SK-N-MC (cell line): ENCODE data around the gene NPAS4.

Experiments
- DNase-seq: peaks from one replicate; pipeline ENCODE4 v3.0.0-alpha.2; 2011; ENCODE audit warnings: low read depth, low spot score
- H3K27ac ChIP-seq: fragments of 200-600 bp; sonication (generic); 2 replicates; pipeline ENCODE4 v1.5.1; 2016; ENCODE audit warnings: mixed run types
- H3K36me3 ChIP-seq: fragments of 200-600 bp; sonication (generic); 2 replicates; pipeline ENCODE4 v1.6.1; 2017; ENCODE audit warnings: antibody characterized with exemption, low read length, mixed read lengths; ENCODE audit not compliant: insufficient read depth
- H3K4me3 ChIP-seq: fragments of 200-600 bp; sonication (generic); 2 replicates; pipeline ENCODE4 v1.5.1; 2016
- H3K9ac ChIP-seq: fragments of 200-600 bp; sonication (generic); 2 replicates; pipeline ENCODE4 v1.8.0; 2017; ENCODE audit warnings: mixed run types, mixed read lengths; ENCODE audit not compliant: insufficient read length
- H3K9me3 ChIP-seq: fragments of 200-600 bp; sonication (generic); 2 replicates; pipeline ENCODE4 v1.6.1; 2017; ENCODE audit warnings: low read depth, mild to moderate bottlenecking, antibody characterized with exemption, low read length, moderate library complexity, mixed read lengths
- EZH2 ChIP-seq: fragments of 200-600 bp; sonication (generic); IDR thresholded peaks from one replicate; pipeline ENCODE4 v1.6.1; 2017; ENCODE audit warnings: antibody characterized with exemption
- FOXP2 ChIP-seq: optimal IDR thresholded peaks from 2 replicates; pipeline ENCODE3; 2011; ENCODE audit warnings: mild to moderate bottlenecking, moderate library complexity; ENCODE audit not compliant: insufficient read depth; ENCODE audit errors: extremely low read length, control extremely low read depth
- POLR2AphosphoS5 ChIP-seq: IDR thresholded peaks from 2 replicates; pipeline ENCODE4 v1.6.1; 2012; ENCODE audit warnings: mild to moderate bottlenecking, low read depth, low read length, borderline replicate concordance

The NPAS4 gene

DNA sequence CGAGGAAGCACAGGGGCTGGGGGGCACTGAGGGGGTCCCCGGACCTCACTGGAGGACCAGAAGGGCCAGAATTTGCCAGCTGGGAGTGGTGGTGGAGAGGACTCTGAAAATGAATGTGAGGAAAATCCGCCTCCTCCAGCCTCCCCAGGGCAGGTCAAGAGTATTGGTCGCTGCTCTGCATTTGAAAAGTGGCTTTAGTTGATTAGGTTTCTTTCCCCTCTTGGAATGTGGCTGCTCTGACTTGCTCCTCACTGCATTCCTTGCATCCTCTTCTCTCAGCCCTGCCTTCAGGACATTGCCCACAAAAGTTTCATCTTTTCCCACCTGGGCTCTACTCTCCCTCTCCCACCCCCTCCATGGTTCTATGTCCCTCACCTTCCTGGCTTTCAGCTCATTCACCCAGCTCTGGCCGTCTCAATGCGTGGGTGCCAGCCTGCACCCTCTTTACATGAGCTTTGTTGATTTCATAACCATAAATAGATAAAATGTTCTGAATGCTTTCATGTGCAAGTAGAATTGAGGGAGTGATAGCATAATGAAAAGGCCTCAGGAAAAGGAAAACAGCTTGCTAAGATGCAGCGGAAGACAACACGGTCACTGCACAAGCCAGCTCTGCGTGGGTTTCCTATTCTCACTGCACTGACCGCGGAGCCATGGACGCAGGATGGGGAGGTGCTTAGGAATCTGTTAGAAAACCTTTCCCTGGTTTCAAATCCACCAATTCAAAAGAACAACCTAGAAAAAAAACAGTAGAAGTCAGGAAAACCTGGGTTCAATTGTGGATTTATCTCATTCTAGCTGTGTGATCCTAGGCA, 6.5 kb upstream of the NPAS4 start:
- Histone ChIP-seq H3K27ac (no peak overlapping the region), H3K9ac (no peak overlapping the region)
- TF ChIP-seq FOXP2 (no peak), POLR2AphosphoS5 (no peak), EZH2 (no peak)

DNA sequence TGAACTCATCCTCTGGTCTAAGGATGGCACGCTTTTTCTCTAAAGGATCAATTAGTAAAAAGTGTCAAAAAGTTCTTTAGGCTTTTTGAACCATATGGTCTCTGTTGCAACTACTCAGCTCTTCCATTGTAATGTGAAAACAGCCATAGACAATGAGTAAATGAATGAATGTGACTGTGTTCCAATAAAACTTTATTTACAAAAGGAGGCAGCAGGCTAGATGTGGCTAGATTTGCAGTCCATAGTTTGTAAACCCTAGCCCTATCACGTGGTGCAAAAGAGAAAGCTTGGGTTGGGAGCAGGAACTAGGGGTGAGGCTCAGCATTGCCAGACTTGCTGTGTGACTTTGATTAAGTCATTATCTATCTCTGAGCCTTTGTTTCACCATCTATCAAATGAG, 5.4 kb upstream of the NPAS4 start:
- no peak overlapping the region for H3K9ac ChIP-seq
- no peaks in the 10 kb centered on the region for H3K9me3 ChIP-seq
- H3K27ac ChIP-seq = no peak overlapping the region
- H3K36me3 ChIP-seq = no peaks in the 10 kb centered on the region
- TF ChIP-seq POLR2AphosphoS5 (no peak), EZH2 (no peak), FOXP2 (no peak)
- DNase-seq = no peak
- no peak overlapping the region for H3K4me3 ChIP-seq

More for the DNA sequence above, 6.5 kb upstream of the NPAS4 start:
- Histone ChIP-seq H3K36me3 (no peaks in the 10 kb centered on the region), H3K4me3 (no peak overlapping the region), H3K9me3 (no peaks in the 10 kb centered on the region)
- DNase-seq = no peak

DNA sequence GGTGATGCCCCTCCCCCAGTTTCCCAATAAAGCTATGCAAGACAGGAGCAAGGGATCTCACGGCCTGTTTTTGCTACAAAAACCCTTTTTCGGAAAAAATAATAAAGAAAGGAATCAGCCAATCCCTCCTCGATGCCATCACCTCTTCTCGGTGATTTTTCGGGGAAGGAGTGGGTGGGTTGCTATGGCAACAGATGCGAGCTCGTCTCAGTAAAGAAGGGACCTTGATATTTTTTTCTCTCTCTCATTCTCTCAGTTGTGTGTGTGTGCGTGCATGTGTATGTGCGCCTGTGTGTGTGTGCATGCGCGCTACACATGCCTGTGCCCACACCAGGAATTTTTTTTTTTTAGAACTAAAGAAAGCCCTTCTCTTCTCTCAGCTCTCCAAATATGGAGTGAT, 3.8 kb upstream of the NPAS4 start:
- Histone ChIP-seq H3K9ac (no peak overlapping the region), H3K4me3 (no peak overlapping the region), H3K27ac (no peak overlapping the region), H3K36me3 (no peaks in the 10 kb centered on the region), H3K9me3 (no peaks in the 10 kb centered on the region)
- no peak for DNase-seq
- no peak for TF ChIP-seq EZH2
- TF ChIP-seq POLR2AphosphoS5 = no peak
- no peak for TF ChIP-seq FOXP2

DNA sequence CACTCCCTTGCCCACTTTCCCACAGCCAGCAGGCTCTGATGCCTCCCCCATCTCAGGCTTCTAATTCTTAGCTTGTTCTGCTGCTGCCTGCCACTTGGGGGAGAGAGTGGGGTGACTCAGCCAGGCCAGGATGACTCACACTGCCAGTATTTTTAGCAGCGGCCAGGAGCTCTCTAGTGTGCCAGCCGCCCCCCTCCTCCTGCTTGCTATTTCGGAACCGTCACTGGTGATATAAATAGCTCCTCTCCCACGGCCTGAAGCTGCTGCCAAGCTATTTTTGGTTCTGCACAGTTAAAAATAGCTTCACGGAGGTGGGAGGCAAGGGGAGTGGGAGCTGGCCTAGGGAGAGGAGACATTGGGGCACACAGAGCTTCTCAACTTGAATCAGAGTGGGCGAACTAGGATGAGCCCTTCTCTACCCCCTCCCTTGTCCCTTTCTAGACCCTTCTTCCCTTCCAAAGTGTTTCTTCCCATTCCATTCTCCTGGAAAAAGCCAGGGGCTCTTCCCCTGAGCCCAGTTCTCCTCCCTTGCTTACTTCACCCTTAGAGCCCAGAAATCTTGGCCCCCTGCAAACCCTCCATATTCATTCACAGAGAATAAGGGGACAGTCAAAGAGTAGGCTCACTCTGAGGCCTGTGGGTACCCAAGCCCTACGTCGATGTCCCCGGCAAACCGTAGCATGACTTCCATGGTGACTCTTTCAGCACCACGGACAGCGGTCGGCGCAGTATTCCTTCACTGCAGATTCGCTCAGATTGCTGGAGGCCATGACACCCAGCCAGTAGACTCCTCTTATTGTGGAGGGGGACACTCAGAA, 2.5 kb upstream of the NPAS4 start:
- Histone ChIP-seq H3K9me3 (no peaks in the 10 kb centered on the region), H3K4me3 (no peak overlapping the region), H3K36me3 (no peaks in the 10 kb centered on the region), H3K9ac (no peak overlapping the region), H3K27ac (no peak overlapping the region)
- TF ChIP-seq EZH2 = no peak
- no peak for TF ChIP-seq POLR2AphosphoS5
- DNase-seq = peak; percentile 24

DNA sequence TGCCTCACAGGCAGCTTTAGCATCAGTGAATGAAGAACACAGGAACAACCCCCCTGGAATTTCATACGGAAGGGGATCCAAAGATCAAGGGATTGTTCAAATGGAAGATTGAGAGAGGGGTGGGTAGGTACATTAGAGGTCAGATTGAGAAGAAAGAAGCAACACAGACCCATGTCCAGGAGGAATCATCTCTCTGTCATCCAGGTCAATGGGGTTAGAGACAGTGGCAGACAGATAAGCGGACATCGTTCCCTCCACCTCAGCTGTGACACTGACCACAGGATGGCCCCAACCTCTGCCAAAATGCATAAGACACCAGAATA, 1.9 kb upstream of the NPAS4 start:
- Histone ChIP-seq H3K4me3 (no peak overlapping the region), H3K9me3 (no peaks in the 10 kb centered on the region), H3K27ac (no peak overlapping the region), H3K36me3 (no peaks in the 10 kb centered on the region), H3K9ac (no peak overlapping the region)
- DNase-seq = no peak
- TF ChIP-seq POLR2AphosphoS5 = no peak
- TF ChIP-seq FOXP2 = no peak
- TF ChIP-seq EZH2 = no peak

DNA sequence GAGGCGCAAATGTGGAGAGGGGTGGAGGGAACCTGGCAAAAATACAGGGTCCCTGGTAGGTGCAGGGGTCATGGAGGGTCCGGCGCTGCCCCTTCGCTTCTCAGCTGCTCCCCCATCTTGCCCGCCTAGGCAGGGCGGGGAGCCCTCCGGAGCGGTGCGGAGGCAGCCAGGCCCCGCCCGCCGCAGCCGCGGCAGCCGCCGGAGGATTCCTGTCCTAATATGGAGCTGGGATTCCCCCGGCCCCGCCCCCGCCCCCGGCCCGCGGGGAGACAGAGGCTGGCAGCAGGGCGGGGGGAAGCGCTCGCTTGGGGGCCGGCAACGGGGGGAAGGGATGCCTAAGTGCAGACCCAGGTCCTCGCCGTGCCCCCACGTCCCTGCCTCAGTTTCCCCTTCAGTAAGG, 1.0 kb upstream of the NPAS4 start:
- no peak for DNase-seq
- no peak overlapping the region for H3K9ac ChIP-seq
- H3K27ac ChIP-seq = no peak overlapping the region

DNA sequence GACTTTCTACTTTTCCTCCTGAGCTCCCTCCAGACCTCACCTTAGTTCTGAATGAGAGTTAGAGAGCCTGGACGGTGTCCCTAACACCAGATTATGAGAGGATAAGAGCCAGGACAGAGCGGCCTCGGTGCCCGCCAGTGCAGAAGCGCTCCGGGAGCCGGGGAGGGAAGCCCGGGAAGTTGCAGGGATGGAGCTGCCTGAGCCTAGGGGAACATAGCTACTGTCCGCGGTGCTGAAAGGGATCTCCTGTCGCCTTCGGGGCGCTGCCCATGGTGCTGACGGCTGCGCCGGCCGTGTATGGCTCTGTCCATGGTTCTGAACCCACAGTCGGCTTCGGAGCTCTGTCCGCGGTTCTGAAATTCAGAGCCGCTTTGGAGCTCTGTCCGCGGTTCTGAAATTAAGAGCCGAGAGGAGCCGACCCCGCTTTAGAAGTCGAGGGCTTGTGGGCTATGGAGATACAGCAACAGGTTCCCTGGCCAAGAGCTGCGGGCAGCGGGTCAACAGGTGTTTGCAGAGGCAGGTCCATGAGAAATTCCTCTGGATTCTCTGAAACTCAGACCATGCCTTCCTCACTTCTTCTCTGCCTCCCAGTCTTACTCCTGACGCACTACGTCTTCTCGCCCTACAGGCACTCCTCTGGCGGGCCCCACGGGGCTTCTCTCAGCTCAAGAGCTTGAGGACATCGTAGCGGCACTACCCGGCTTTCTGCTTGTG, 814 bp downstream of the NPAS4 start:
- peak; percentile 72 for DNase-seq
- no peaks in the 10 kb centered on the region for H3K9me3 ChIP-seq
- TF ChIP-seq FOXP2 = no peak
- TF ChIP-seq POLR2AphosphoS5 = peak; percentile 82; the same call in 1 of the 2 replicates
- TF ChIP-seq EZH2 = no peak

More for the DNA sequence above, 1.0 kb upstream of the NPAS4 start:
- Histone ChIP-seq H3K36me3 (no peaks in the 10 kb centered on the region), H3K4me3 (no peak overlapping the region), H3K9me3 (no peaks in the 10 kb centered on the region)
- TF ChIP-seq POLR2AphosphoS5 (no peak), EZH2 (no peak), FOXP2 (no peak)

DNA sequence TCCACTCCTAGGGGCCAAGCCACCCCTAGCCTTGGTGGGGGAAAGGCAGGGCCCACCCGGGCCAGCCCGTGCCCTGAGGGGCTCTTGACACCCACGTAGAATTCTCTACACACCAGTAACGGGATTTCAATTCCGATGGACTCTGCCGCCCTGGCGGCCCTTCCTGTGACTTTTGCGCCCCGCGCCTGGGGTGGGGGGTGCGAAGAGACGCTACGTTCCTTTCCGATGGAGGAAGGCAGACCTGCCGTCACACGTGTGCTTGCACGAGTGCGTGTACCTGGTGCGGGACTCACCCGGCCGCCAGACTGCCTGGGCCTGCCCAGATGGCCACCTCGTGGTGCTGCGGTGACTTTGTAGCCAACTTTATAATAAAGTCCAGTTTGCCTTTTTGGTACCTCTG, 5.5 kb downstream of the NPAS4 start:
- Histone ChIP-seq H3K9ac (no peak overlapping the region), H3K36me3 (no peaks in the 10 kb centered on the region), H3K27ac (no peak overlapping the region), H3K9me3 (no peaks in the 10 kb centered on the region), H3K4me3 (no peak overlapping the region)
- no peak for DNase-seq
- TF ChIP-seq POLR2AphosphoS5 = no peak
- no peak for TF ChIP-seq FOXP2
- TF ChIP-seq EZH2 = no peak

More for the DNA sequence above, 814 bp downstream of the NPAS4 start:
- H3K27ac ChIP-seq = no peak overlapping the region
- no peak overlapping the region for H3K9ac ChIP-seq
- H3K36me3 ChIP-seq = no peaks in the 10 kb centered on the region
- no peak overlapping the region for H3K4me3 ChIP-seq

DNA sequence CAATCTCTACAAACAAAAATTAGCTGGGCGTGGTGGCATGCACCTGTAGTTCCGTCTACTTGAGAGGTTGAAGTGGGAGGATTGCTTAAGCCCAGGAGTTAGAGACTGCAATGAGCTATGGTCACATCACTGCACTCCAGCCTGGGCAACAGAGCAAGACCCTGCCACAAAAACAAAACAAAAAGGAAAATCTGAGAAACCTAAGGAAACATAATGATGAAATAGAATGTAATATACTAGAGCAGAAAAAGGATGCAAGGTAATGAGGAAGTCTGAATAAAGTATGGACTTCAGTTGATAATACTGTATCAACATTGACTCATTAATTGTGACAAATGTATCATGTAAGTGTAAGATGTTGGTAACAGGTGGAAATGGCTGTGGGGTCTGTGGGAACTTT, 8.1 kb downstream of the NPAS4 start:
- Histone ChIP-seq H3K36me3 (no peaks in the 10 kb centered on the region), H3K4me3 (no peak overlapping the region), H3K27ac (no peak overlapping the region), H3K9me3 (no peaks in the 10 kb centered on the region), H3K9ac (no peak overlapping the region)
- TF ChIP-seq POLR2AphosphoS5 = no peak
- no peak for TF ChIP-seq EZH2
- no peak for DNase-seq
